ENCODE measurements around the gene POLR3A. TPM values are rescaled to one million over a fixed set of nuclear protein-coding genes. Genes with fewer than 3 reads are reported as not detected.

Gene POLR3A
- total RNA-seq, 1 experiment from 2014 or later: 7.0 TPM

Other genes starting within 250 kb of the POLR3A start
- 9.0 and 10.3 TPM in 2 replicates for gene DLG5, start 102.8 kb downstream of the POLR3A start, total RNA-seq (2014; rRNA removed; shearing (Covaris generic))
- 2,010 and 2,229 TPM in 2 replicates for gene RPS24, start 4.3 kb upstream of the POLR3A start, total RNA-seq (2014; rRNA removed; shearing (Covaris generic))

Measured in RPMI7951 (cell line).